ENCODE results near the gene CAPNS1.
A peak's percentile ranks its signal among the peaks of the same experiment; 100 is the strongest.
"Not testable (repeated sequence)": the region's sequence is repeated elsewhere in the genome, so short reads cannot be mapped to it uniquely, and the experiment has no call there.

CAPNS1 gene

GRCh38 chr19:36151144-36152018 is 11.5 kb downstream of the CAPNS1 start:
- no peak for DNase-seq (ENCODE audit: low spot score)

GRCh38 chr19:36152019-36152351 is 12.1 kb downstream of the CAPNS1 start:
- DNase-seq (ENCODE audit: low spot score): no peak

GRCh38 chr19:36152352-36153091 is 12.7 kb downstream of the CAPNS1 start, which contains the start of gene COX7A1:
Gene COX7A1, minus strand, starts transcription at chr19:36152447. Its CDS starts 40 bp downstream, at chr19:36152407.
- no peak for DNase-seq (ENCODE audit: low spot score)

GRCh38 chr19:36153126-36153525 is 13.3 kb downstream of the CAPNS1 start:
- no peak for DNase-seq (ENCODE audit: low spot score)

- no peak for DNase-seq (ENCODE audit: low spot score)
Measured at GRCh38 chr19:36160821-36161596, 21.1 kb downstream of the CAPNS1 start.

GRCh38 chr19:36163813-36164212 is 23.9 kb downstream of the CAPNS1 start:
- DNase-seq (ENCODE audit: low spot score): no peak

GRCh38 chr19:36169084-36169760 is 29.4 kb downstream of the CAPNS1 start:
- DNase-seq (ENCODE audit: low spot score): no peak

- no peak for DNase-seq (ENCODE audit: low spot score)
Measured at GRCh38 chr19:36172852-36173251, 33.0 kb downstream of the CAPNS1 start.

- not testable (repeated sequence) for DNase-seq (ENCODE audit: low spot score)
Measured at GRCh38 chr19:36173846-36174245, 34.0 kb downstream of the CAPNS1 start.

- not testable (repeated sequence) for DNase-seq (ENCODE audit: low spot score)
Measured at GRCh38 chr19:36179077-36179476, 39.2 kb downstream of the CAPNS1 start.

- DNase-seq (ENCODE audit: low spot score): no peak
Measured at GRCh38 chr19:36182612-36183244, 42.9 kb downstream of the CAPNS1 start.

- DNase-seq (ENCODE audit: low spot score): no peak
Measured at GRCh38 chr19:36183245-36183628, 43.4 kb downstream of the CAPNS1 start.

GRCh38 chr19:36186722-36187121 is 46.9 kb downstream of the CAPNS1 start:
- DNase-seq (ENCODE audit: low spot score): not testable (repeated sequence)

- DNase-seq (ENCODE audit: low spot score): no peak
Measured at GRCh38 chr19:36196249-36196648, 56.4 kb downstream of the CAPNS1 start.

- peak; percentile 91 for DNase-seq (ENCODE audit: low spot score)
Measured at GRCh38 chr19:36198119-36198518, 58.3 kb downstream of the CAPNS1 start.

Data from putamen (tissue), 1 donor.